Nucleus accumbens (tissue), 56 donors: Measurements from ENCODE around the gene TEX10.
"Not testable (repeated sequence)": the region's sequence is repeated elsewhere in the genome, so short reads cannot be mapped to it uniquely, and the experiment has no call there.

Experiments
- DNase-seq, 56 donors: peaks; one replicate each; lab custom pipeline; 2025; lab: John Stamatoyannopoulos, UW

The TEX10 gene

DNA sequence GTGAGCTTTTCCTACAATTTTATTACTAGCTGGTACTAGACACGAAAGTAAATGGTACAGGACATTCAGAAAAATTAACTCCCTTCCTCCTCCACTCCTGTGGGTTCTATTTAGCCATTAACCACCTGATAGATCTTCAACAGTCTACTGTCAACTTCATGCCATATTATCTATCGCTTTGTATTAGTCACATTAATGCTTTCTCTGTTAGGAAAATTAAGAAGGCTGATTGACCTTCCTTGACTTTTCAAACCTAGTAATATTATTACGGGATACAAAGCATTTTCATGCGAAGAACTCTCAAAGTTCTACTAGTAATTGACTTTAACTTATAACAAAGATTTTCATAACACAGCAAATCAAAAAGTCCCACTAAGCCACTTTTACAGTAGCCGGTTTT, 1.2 kb downstream of the TEX10 start:
- no peak for DNase-seq

DNA sequence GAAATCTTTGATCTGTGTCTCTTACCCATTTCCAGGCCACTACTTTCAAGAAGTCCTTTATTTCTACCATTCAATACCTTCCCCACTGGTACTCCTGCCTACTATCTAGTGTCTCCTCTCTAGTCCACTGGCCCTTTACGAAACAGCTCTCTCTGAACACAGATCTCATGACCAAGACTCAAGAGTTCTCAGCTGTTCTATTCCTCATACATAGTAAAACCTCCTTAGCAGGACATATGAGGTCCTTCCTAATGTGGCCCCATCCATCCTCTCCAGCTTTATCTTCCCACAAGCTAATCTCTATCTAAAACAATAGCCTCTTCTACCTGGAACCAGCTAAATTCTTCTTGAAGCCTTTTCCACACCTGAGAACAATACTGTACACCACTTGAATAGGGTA, 2.6 kb downstream of the TEX10 start:
- DNase-seq: no peak

DNA sequence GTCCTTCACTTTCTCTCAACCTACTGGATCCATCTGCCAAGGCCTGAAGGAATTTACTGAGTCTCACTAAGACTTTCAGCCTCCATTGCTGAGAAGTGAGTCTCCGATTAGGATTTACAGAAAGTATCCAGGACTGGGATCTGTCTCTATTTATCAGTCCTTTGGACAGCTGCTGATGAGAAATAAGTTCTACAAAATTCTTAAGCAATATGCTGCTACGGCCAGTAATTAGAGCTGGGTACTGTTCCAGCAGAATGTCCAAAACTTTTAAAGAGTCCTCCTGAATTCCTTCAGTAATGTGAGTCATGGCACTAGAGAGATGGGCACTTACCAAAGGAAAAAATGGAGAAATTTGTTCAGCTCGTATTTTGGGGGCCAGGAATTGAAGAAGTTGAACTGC, 5.9 kb downstream of the TEX10 start:
- DNase-seq: no peak

DNA sequence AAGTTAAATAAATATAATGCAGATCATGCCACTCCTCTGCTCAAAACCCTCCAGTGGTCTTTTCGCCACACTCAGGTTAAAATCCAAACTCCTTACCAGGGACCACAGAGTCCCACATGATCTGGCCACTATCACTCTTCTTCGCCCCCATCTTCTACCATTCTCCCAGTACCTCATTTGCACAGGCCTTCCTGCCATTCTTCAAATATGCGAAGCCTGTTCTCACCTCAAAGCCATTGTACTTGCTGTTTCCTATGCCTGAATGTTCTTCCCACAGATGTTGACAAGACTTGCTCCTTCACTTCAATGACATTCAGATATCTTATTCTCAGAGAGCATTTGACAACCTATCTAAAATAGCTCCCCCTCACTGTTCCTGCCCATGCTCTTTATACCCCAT, 10.9 kb downstream of the TEX10 start:
- no peak for DNase-seq

DNA sequence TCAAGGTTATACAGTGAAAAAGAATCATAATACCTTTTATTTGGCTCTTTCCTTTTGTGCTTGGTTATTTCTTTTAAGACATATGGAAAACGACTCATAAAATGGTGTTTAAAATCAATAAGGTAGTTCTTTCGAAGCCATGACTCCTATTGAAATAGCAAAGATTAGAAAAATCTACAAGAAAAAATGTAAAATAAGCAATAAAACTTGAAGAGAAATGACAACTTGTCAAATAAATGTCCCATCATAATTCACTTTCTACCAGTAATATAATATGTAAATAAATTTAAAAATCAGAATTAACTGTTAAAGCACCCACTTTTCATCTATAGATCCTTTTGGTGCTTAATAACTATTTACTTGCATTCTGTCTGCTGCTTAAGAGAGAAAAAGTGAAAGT, 12.5 kb downstream of the TEX10 start:
- no peak for DNase-seq

DNA sequence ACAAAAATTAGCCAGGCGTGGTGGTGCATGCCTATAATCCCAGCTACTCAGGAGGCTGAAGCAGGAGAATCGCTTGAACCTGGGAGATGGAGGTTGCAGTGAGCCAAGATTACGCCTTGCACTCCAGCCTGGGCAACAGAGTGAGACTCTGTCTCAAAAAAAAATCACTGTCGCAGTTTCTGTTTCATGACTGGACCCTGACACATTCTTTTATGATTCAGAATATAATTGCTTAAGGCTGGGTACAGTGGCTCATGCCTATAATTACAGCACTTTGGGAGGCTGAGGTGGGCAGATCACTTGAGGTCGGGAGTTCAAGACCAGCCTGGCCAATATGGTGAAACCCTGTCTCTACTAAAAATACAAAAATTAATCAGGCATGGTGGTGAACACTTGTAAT, 14.0 kb downstream of the TEX10 start:
- not testable (repeated sequence) for DNase-seq

DNA sequence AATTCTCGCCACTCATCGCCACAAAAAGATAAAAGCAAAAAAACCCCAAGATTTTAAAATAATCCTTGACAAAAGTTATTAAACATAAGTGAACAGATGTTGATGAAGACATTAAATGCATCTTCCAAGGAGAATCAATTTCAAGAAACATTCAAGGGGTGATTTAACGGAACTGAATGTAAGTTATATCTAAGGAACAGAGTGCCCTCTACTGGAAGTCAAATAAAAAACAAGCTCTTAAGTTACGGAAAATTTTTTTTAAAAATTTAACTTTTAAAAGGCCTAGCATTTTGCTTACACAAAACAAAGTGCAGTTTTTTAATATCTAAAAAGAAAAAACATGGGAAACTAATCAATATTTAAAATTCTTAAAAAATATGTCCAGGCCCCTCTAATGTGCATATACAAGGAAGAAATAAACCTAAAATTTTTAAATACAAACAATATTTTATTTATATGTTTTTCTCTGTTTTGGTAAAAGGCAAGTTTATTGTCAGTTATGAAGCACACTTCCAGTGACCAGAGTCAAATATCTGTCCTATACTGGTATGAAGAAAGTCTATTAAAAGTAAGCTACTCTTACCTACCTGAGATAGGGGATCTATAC, 28.0 kb downstream of the TEX10 start:
- no peak for DNase-seq

DNA sequence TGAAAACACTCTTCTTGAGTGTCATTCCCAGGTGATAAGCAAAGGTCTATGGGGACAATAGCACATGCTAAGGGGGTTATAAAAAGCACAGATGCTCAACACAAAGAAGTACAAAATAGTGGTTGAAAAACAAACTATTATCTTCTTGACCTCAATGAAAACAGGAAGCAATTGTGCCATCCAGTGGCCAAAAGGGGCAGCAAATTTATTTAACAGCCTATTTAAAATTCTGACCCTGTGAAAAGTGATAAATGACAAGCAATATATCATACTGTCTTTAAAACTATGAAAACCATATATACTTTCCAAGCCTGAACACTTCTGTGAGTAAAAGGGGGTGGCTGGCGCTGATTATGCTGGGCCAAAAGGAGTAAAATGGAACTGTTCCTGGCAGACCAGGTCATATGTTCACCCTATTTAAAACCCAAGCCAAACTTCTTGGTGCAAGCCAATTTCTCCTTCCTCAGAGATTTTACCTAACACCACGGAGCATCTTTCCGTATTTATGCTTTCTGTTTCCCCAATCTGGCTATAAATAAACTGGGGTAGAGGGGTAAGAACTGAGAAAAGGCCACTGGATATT, 29.7 kb downstream of the TEX10 start:
- peak in 10 of 56 donors; percentile 1 to 48 (median 4) for DNase-seq

DNA sequence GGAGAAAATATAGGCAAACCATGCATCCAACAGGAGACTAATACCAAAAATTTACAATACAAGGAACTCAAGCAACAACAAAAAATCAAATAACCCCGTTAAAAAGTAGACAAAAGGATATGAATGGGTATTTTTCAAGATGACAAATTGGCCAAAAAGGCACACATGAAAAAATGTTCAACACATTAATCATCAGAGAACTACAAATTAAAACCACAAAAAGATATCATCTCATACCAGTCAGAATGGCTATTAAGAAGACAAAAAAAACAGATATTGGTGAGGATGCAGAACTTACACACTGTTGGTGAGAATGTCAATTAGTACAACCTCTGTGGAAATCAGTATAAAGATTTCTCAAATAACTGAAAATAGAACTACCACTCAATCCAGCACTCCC, 35.0 kb downstream of the TEX10 start:
- DNase-seq: no peak

DNA sequence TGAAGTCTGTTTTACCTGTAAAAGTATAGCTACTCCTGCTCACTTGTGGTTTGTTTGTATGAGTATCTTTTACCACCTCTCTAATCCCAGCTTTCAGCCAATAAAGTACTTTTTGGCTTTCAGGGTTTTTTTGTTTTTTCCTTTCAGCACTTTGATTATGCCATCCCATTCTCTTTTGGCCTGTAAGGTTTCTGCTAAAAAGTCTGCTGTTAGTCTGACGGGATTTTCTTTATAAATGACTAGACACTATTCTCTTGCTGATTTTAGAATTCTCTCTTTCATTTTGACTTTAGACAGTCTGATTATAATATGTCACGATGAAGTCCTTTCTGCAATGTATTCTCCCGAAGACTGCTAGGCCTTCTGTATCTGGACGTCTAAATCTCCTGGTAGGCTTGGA, 37.2 kb downstream of the TEX10 start:
- no peak for DNase-seq

DNA sequence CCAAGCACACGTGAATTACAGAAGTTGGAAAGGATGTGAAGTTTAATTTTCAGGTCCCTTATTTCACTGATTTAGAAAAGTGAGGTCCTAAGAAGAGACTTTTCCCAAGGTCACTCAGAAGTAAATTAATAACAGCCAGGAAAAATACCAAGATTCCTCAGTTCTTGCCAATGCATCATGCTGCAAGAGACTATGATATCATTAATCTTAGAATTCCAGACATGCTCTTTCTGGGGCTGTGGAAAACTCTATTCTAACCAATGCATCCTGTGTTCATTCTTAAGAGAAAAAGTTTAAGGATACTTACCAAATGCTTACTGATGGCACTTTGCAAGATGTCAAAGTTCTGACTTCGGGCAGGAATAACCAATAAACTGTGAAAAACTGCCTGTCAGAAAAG, 42.8 kb downstream of the TEX10 start:
- DNase-seq: no peak

DNA sequence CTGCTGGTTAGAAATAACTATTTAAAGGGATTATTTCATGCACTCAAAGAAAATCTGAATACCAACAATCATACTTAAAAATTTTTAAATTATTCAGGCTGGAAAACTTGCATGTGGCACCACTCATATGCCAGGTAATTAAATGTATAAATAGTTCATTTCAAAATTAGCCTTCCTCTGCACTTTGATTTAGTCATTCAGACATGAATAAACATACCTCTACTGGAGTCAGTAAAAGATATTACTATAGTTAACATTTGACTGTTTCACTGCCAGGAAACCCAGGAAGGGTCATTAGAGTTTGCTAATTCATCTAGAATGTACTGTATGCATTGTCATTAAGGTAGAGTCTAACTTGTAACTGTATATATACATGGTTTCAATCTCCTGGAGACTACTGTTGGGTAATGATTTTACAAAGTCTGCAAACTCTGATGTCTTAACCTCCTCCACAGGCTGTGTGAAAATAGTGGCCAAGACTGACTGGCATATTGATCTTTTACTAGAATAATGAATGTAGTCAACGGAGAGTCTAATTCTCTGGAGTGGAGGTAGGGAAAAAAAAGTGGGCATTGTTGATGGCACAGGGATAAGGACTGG, 43.7 kb downstream of the TEX10 start:
- no peak for DNase-seq

DNA sequence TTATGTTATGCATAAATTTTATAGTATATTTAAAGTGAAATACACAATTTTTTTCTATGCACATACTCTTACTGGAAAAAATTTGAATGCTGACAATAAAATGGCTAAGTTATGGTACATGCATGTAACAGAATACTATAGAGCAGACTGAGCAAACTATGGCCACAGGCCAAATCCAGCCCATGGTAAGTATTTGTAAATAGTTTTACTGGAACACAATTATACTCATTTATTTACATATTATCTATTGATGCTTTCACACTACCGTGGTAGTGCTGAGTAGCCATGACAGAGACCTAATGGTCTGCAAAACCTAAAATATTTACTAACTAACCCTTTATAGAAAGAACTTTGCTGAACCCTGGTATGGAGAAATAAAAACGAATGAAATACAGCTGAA, 45.7 kb downstream of the TEX10 start:
- DNase-seq: no peak

DNA sequence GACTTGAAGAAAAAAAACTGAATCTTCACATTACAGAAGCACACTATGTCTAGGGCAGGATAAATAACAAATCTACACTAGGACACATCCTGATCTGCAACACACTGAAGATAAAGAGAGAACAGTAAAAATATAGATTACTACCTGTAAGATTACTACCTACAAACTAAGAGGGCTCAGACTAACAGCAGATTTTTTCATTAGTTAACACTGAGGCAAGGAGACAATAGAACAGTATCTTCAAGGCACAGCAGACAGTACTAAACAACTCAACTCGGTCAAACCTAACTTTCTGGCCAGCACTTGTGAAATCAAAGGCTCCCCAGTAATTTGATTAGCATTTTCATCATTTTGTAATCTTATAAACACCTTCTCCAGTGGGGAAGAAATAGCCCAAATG, 46.5 kb downstream of the TEX10 start:
- DNase-seq: no peak

DNA sequence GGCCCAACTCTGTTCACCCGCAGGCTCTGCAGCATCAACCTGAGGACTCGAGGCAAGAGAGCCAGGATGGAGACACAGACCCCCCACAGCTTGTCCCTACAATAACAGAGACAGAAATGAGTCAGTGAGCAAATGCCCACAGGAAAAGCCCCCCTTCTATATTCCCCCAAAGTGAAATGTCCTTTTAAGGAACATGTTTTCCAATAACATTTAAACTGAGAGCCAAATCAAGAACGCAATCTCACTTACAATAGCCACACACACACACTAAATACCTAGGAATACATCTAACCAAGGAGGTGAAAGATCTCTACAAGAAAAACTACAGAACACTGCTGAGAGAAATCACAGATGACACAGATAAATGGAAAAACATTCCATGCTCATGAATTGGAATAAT, 49.0 kb downstream of the TEX10 start:
- no peak for DNase-seq

DNA sequence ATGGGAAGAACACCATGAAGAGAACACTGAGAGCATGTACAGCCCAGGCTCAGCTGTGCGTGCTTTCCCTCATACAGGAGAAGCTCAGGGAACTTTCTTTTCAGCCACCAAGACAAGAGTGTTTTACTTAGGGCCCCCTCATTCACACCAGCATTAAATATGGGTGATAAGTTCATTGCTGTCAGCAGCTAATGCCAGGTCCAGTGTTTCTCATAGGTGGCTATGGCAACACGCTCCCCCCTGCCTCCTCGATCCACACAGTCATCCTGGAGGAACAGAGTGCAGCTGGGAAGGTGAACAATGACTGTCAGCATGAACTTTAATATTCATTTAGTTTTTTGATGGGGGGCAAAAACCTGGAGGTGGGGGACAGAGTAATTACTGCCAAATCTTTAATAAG, 54.4 kb downstream of the TEX10 start:
- no peak for DNase-seq

DNA sequence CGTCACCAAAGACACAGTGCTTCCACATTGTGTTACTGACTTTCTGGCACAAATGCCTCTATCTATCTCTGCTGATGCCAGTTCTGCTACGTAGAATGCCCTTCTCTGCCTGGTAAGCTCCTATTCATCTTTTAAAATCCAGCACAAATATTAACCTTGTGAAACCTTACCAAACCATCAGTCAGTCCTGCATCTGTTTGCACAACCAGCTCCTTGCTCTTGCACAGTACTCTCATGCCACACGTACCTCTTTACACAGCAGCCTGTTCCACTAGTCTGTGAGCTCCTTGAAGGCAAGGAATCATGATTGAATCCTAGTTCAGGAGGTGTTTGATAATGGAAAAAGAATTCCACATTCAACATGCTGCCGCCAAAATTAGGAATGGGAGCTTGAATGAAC, 56.3 kb downstream of the TEX10 start:
- DNase-seq: no peak

DNA sequence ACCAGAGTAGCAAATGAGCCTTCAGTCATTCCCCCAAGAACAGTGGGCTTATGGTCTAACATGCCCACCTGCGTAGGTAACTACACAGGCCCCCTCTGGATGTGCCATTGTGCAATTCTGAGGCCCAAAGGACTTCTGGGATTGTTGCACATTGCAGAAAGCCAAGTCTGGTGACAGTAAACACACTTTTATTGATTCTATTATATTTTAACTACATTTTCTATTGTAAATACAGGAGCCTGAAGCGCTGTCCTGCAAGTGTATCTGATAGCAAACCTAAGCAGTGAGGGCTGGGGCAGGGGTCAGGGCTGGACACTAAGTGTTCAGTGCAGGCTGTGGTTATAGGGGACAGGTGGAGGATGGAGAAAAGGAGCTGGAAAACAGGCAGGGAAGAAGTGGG, 57.5 kb downstream of the TEX10 start:
- DNase-seq: no peak

DNA sequence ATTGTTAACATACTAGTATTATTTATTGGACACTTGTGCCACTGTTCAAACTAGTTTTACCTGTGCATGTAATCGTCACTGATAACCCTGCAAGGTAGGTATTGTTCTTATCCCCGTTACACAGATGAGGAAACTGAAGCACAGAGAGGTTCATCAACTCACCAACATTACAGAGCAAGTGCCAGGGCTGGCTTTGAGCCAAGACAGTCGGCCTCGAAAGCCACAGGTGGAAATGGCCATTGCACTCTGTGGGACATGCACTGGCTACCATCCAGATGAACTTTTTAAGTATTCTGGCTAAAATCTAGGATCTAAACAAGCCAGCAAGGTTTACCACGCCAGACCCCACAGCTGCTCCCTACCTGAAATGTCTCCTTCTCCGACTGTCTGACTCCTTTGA, 57.9 kb downstream of the TEX10 start:
- no peak for DNase-seq

DNA sequence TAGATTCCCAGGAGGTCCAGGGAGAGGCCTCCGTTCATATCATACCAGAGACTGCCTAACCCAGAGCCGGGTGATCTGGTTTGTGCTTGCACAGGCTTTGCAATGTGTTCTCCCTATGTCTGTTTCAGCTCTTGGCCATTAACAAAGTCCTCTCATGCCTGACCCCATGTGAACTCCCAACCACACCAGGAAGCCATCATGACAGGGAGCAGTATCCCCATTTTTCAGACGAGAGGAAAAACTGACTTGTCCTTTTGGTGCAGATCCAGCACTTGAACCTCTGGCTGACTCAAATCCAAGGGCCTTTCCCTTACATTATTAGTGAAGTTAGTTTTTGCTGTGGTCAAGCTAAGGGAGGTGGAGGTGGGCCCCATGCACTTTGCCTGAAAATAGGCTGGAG, 58.4 kb downstream of the TEX10 start:
- no peak for DNase-seq

DNA sequence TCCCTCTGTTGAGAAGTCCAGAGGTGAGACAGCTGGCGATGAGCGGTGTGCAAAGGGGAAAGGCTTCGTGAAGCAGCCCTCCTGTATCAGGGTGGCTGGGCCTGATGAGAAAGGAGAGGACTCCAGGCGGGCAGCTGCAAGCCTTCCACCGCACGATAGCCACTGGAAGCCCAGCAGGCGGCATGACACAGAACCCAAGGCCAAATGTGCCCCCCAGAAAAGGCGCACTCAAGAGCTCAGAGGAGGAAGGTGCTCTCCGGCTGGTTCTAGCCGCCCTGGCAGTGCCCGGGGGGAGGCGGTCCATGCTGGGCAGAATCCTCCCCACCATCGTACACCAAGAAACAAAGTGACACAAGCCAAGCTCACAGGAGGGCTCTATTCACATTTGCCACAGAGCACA, 60.3 kb downstream of the TEX10 start:
- no peak for DNase-seq

DNA sequence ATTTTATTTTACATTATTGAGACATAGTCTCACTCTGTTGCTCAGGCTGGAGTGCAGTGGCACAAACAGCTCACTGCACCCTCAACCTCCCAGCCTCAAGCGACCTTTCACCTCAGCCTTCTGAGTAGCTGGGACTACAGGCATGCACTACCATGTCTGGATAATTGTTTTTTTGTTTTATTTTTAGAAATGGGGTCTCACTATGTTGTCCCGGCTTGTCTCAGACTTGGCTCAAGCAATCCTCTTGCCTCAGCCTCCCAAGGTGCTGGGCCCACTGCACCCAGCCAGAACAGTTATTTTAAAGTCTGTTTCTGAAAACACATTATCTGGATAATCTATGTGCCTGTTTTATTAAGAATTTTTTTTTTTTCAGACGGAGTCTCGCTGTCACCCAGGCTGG, 62.0 kb downstream of the TEX10 start:
- no peak for DNase-seq

DNA sequence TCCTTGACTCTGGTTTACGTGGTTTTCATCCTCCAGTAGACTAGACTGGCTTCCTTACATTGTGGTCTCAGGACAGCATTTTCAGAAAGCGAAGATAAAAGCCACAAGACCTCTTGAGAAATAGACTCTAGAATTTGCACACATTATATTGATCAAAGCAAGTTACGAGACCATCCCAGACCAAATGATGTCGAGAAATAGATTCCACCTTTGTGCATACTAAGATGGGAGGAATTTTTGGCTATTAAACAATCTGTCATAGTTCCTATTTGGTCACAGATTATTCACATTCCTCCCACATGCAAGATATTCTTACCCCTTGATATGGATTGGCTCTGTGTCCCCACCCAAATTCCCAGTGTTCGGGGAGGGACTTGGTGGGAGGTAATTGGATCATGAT, 65.6 kb downstream of the TEX10 start:
- no peak for DNase-seq
